ENCODE data around the gene NR3C2. TPM values are rescaled to one million over a fixed set of nuclear protein-coding genes. Genes with fewer than 3 reads are reported as not detected.

NR3C2 gene
- polyA plus RNA-seq, 1 of the 3 experiments (the other 2 are of a cell fraction): 0.02 TPM

DNA sequence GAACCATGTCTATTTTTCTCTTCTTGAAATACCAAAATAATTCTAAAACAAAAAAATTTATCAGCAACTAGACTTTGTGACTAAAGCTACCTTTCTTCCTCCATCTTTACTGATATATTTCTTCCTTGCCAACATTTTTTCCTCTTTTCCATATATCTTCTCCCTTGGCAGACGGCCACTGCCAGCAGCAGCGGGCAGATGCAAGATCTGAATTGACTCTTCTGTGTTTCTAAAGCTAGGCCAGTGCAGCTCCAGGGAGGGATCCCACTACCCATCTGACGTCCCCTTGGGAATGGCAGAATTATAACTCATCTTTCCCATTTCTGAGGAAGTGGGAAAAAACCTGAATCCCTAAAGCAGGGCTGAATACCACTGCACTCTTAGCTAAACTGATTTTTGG lies 206.4 kb downstream of the NR3C2 start:
- 35% methylated on average over 3 of the region's 3 CpGs for WGBS (ENCODE audit: low lambda C conversion rate)
- no peak overlapping the region for H3K9ac ChIP-seq
- no peak overlapping the region for H3K4me2 ChIP-seq
- peaks cover 0 to 3% of the 10 kb centered on the region in 2 experiments; a peak in 1 of 4 replicates for H3K4me1 ChIP-seq (ENCODE audit: control insufficient read depth in 1 of 2, insufficient read depth in 2 of 2, low read depth in 1 of 2, low read length in 1 of 2)
- TF ChIP-seq MEF2A (IDR thresholded peaks at IDR 0.05; ENCODE audit: borderline replicate concordance, low read depth): no peak
- no peak for TF ChIP-seq GATA2 (CRISPR knock-in tag; IDR thresholded peaks at IDR 0.05)
- no peak for TF ChIP-seq RFX5 (IDR thresholded peaks at IDR 0.05; ENCODE audit: low read length)
- no peak for TF ChIP-seq GABPA (IDR thresholded peaks at IDR 0.05; ENCODE audit: low read depth)
- no peak for TF ChIP-seq SIN3A (IDR thresholded peaks at IDR 0.05; ENCODE audit: borderline replicate concordance, low read depth, low read length)
- H3K9me2 ChIP-seq: no peaks in the 10 kb centered on the region
- no peak overlapping the region for H3K27ac ChIP-seq (ENCODE audit: low read depth in 2 of 2, low read length in 1 of 2)
- no peak overlapping the region for H2AFZ ChIP-seq (ENCODE audit: low read depth)
- DNase-seq: no peak
- H3K79me2 ChIP-seq (ENCODE audit: insufficient read depth): no peaks in the 10 kb centered on the region
- CTCF ChIA-PET: interaction anchor here (1.3 kb wide), 1 partner anchor 9 kb away, joined by 4 read pairs; no protein-coding TSS in a partner anchor
- POLR2A ChIA-PET: no interaction called here
- H3K4me3 ChIP-seq (ENCODE audit: low read depth in 2 of 2, low read length in 1 of 2): no peak overlapping the region
- H3K27me3 ChIP-seq (ENCODE audit: insufficient read depth): no peaks in the 10 kb centered on the region
- no peaks in the 10 kb centered on the region for H3K9me3 ChIP-seq
- no peaks in the 10 kb centered on the region for H3K36me3 ChIP-seq (replicated peaks in 1 of 2; ENCODE audit: control insufficient read depth in 1 of 2, insufficient read depth in 2 of 2, low read length in 1 of 2)
- no peaks in the 10 kb centered on the region for H3F3A ChIP-seq (replicated peaks; ENCODE audit: insufficient read depth)
- H4K20me1 ChIP-seq (ENCODE audit: insufficient read depth): no peaks in the 10 kb centered on the region

DNA sequence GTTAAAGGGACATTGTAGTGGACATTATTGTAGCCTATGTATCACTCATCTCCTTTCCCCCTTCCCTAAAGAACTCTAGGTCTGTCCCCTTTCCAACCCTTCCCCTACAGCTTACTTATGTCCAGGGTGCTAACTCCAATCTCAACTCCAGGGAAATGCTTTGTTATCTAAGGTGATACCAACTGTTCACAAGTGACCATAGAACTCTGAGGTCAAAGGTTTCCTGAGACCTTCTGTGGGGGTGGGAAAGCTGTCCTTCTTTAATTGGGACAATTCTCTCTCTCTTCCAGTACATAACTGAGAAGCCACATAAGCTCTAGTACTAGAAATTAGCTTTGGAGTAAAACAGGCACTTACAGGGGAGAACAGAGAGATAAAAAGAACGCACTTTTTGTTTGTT lies 212.4 kb downstream of the NR3C2 start:
- H3F3A ChIP-seq (replicated peaks; ENCODE audit: insufficient read depth): no peaks in the 10 kb centered on the region
- POLR2A ChIA-PET: interaction anchor here (1.2 kb wide), 1 partner anchor 15 kb away, joined by 3 read pairs; no protein-coding TSS in a partner anchor
- H3K9ac ChIP-seq: no peak overlapping the region
- H3K9me3 ChIP-seq: no peaks in the 10 kb centered on the region
- no peaks in the 10 kb centered on the region for H3K79me2 ChIP-seq (ENCODE audit: insufficient read depth)
- no peak overlapping the region for H2AFZ ChIP-seq (ENCODE audit: low read depth)
- CTCF ChIA-PET: interaction anchor here (0.6 kb wide), 1 partner anchor 210 kb away, joined by 3 read pairs; no protein-coding TSS in a partner anchor
- no peak overlapping the region for H3K27ac ChIP-seq (ENCODE audit: low read depth in 2 of 2, low read length in 1 of 2)
- no peaks in the 10 kb centered on the region; a peak in 1 of 4 replicates for H3K4me1 ChIP-seq (ENCODE audit: control insufficient read depth in 1 of 2, insufficient read depth in 2 of 2, low read depth in 1 of 2, low read length in 1 of 2)
- H3K4me3 ChIP-seq (ENCODE audit: low read depth in 2 of 2, low read length in 1 of 2): no peak overlapping the region
- 57% methylated on average over 1 of the region's 1 CpG for WGBS (ENCODE audit: low lambda C conversion rate)
- no peaks in the 10 kb centered on the region for H3K9me2 ChIP-seq
- H3K36me3 ChIP-seq (replicated peaks in 1 of 2; ENCODE audit: control insufficient read depth in 1 of 2, insufficient read depth in 2 of 2, low read length in 1 of 2): no peaks in the 10 kb centered on the region
- TF ChIP-seq, protein P1, sequence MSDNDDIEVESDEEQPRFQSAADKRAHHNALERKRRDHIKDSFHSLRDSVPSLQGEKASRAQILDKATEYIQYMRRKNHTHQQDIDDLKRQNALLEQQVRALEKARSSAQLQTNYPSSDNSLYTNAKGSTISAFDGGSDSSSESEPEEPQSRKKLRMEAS (IDR thresholded peaks at IDR 0.05; ENCODE audit: low read depth): no peak
- TF ChIP-seq RXRA (IDR thresholded peaks at IDR 0.05; ENCODE audit: borderline replicate concordance, low read depth): no peak
- no peak for TF ChIP-seq YY1 (IDR thresholded peaks at IDR 0.05; ENCODE audit: low read depth)
- TF ChIP-seq RCOR1 (IDR thresholded peaks at IDR 0.05; ENCODE audit: low read length): no peak
- no peak for TF ChIP-seq CHD2 (IDR thresholded peaks at IDR 0.05; ENCODE audit: low read length, partially characterized antibody)
- H3K4me2 ChIP-seq: no peak overlapping the region
- H3K27me3 ChIP-seq (ENCODE audit: insufficient read depth): no peaks in the 10 kb centered on the region; the same call in 1 of the 2 replicates
- no peak for DNase-seq
- no peaks in the 10 kb centered on the region for H4K20me1 ChIP-seq (ENCODE audit: insufficient read depth)

DNA sequence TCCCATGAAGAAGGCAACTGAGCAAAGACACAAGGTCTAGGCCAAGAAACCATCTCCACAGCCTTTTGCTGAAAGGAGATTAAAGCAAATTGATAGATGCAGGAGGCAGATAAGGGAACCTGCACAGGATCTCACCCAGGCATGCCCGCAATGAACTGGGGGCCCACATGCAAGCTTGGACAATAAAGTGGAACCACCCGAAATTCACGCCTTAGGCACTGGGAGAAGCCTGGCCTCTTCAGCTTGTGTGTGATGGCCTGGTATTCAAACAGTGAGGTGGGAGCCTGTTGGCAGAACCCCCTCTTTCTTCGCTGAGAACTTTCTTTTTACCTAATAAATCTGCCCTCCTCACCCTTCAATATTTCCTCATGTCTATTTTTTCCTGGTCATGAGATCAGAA lies 213.2 kb downstream of the NR3C2 start:
- no peaks in the 10 kb centered on the region; a peak in 1 of 4 replicates for H3K4me1 ChIP-seq (ENCODE audit: control insufficient read depth in 1 of 2, insufficient read depth in 2 of 2, low read depth in 1 of 2, low read length in 1 of 2)
- H3K4me3 ChIP-seq (ENCODE audit: low read depth in 2 of 2, low read length in 1 of 2): no peak overlapping the region
- ChIA-PET POLR2A (interaction anchor here (1.2 kb wide), 1 partner anchor 16 kb away, joined by 3 read pairs; no protein-coding TSS in a partner anchor), CTCF (no interaction called here)
- H3K36me3 ChIP-seq (replicated peaks in 1 of 2; ENCODE audit: control insufficient read depth in 1 of 2, insufficient read depth in 2 of 2, low read length in 1 of 2): no peaks in the 10 kb centered on the region
- H3K9me3 ChIP-seq: no peaks in the 10 kb centered on the region
- TF ChIP-seq SIN3A (IDR thresholded peaks at IDR 0.05; ENCODE audit: borderline replicate concordance, low read depth, low read length): no peak
- no peak for TF ChIP-seq JUND (IDR thresholded peaks at IDR 0.05)
- TF ChIP-seq TAF1 (IDR thresholded peaks at IDR 0.05; ENCODE audit: borderline replicate concordance, low read depth, low read length): no peak
- TF ChIP-seq, protein P2, sequence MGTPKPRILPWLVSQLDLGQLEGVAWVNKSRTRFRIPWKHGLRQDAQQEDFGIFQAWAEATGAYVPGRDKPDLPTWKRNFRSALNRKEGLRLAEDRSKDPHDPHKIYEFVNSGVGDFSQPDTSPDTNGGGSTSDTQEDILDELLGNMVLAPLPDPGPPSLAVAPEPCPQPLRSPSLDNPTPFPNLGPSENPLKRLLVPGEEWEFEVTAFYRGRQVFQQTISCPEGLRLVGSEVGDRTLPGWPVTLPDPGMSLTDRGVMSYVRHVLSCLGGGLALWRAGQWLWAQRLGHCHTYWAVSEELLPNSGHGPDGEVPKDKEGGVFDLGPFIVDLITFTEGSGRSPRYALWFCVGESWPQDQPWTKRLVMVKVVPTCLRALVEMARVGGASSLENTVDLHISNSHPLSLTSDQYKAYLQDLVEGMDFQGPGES (IDR thresholded peaks at IDR 0.05; ENCODE audit: low read depth, low read length): no peak
- no peak for TF ChIP-seq FOSL2 (IDR thresholded peaks at IDR 0.05; ENCODE audit: borderline replicate concordance, low read depth)
- no peak for TF ChIP-seq RCOR1 (IDR thresholded peaks at IDR 0.05; ENCODE audit: low read length)
- TF ChIP-seq MXI1 (IDR thresholded peaks at IDR 0.05; ENCODE audit: low read depth, low read length): no peak
- H3K9ac ChIP-seq: no peak overlapping the region
- no peaks in the 10 kb centered on the region for H3F3A ChIP-seq (replicated peaks; ENCODE audit: insufficient read depth)
- H3K9me2 ChIP-seq: no peaks in the 10 kb centered on the region
- no peak for DNase-seq
- H2AFZ ChIP-seq (ENCODE audit: low read depth): no peak overlapping the region
- 35% methylated on average over 4 of the region's 4 CpGs for WGBS (ENCODE audit: low lambda C conversion rate)
- no peaks in the 10 kb centered on the region; the same call in 1 of the 2 replicates for H3K27me3 ChIP-seq (ENCODE audit: insufficient read depth)
- no peak overlapping the region for H3K4me2 ChIP-seq
- no peak overlapping the region for H3K27ac ChIP-seq (ENCODE audit: low read depth in 2 of 2, low read length in 1 of 2)
- no peaks in the 10 kb centered on the region for H4K20me1 ChIP-seq (ENCODE audit: insufficient read depth)
- no peaks in the 10 kb centered on the region for H3K79me2 ChIP-seq (ENCODE audit: insufficient read depth)

Measured in SK-N-SH (cell line).